Cardiac muscle cell (in vitro differentiated cells and primary cell): ENCODE data around the gene IGFBP4. TPM values are rescaled to one million over a fixed set of nuclear protein-coding genes. Genes with fewer than 3 reads are reported as not detected.
A peak's percentile ranks its signal among the peaks of the same experiment; 100 is the strongest.

Experiments used
- DNase-seq, 2 donors: peaks; one replicate each; pipeline versions ENCODE4 v3.0.0 to v3.0.0-alpha.2; 2010 to 2017; ENCODE audit warnings: low read depth in 1 of 2, low spot score in 1 of 2
- H3K27ac ChIP-seq: fragments of 200-600 bp; sonication (generic); 2 replicates; pipeline ENCODE4 v1.5.1; 2016
- H3K27me3 ChIP-seq: fragments of 200-600 bp; sonication (generic); 2 replicates; pipeline ENCODE4 v1.6.0; 2016; ENCODE audit warnings: control low read depth
- H3K36me3 ChIP-seq: fragments of 200-600 bp; sonication (generic); 2 replicates; pipeline ENCODE4 v1.5.1; 2016; ENCODE audit warnings: control low read depth
- H3K4me1 ChIP-seq: fragments of 200-600 bp; sonication (generic); 2 replicates; pipeline ENCODE4 v1.8.1; 2017; ENCODE audit warnings: low read depth, mild to moderate bottlenecking, mixed run types
- H3K4me3 ChIP-seq: fragments of 200-600 bp; sonication (generic); 2 replicates; pipeline ENCODE4 v1.5.1; 2016; ENCODE audit warnings: mild to moderate bottlenecking
- H3K9me3 ChIP-seq: fragments of 200-600 bp; sonication (generic); 2 replicates; pipeline ENCODE4 v1.5.1; 2017; ENCODE audit warnings: low read depth, mild to moderate bottlenecking, control low read depth
- CTCF ChIP-seq: IDR thresholded peaks from 2 replicates; pipeline ENCODE4 v1.5.1; 2012; ENCODE audit warnings: low read depth, mild to moderate bottlenecking, low read length
- polyA plus RNA-seq: library from polyadenylated mRNA; unstranded; fragments of >200 nt; fragmentation: Nextera tagmentation; extraction: Ambion mirVana; gene quantifications from 2 replicates; pipeline ENCODE4 v1.2.1, GENCODE V29; 2016
- total RNA-seq: library from RNA; depleted of rRNA; stranded (reverse); fragments of >200 nt; gene quantifications from 2 replicates; pipeline ENCODE4 v1.2.3, GENCODE V29; 2016

IGFBP4 gene
- total and polyA plus RNA-seq, 2 experiments from 2014 or later: 87.4 to 109 TPM

- no peak overlapping the region for H3K27ac ChIP-seq
Observed at GRCh38 chr17:40472733-40473452, 29.6 kb downstream of the IGFBP4 start.

GRCh38 chr17:40473573-40474365, 30.5 kb downstream of the IGFBP4 start:
- H3K27me3 ChIP-seq: no peaks in the 10 kb centered on the region
- H3K27ac ChIP-seq: no peak overlapping the region
- no peaks in the 10 kb centered on the region for H3K36me3 ChIP-seq
- TF ChIP-seq CTCF: no peak
- DNase-seq: no peak
- no peaks in the 10 kb centered on the region for H3K9me3 ChIP-seq
- H3K4me1 ChIP-seq: peaks cover 19% of the 10 kb centered on the region
- no peak overlapping the region for H3K4me3 ChIP-seq

More at GRCh38 chr17:40472733-40473452, 29.6 kb downstream of the IGFBP4 start:
- H3K9me3 ChIP-seq: no peaks in the 10 kb centered on the region
- peaks cover 19% of the 10 kb centered on the region for H3K4me1 ChIP-seq
- H3K36me3 ChIP-seq: no peaks in the 10 kb centered on the region
- no peak for TF ChIP-seq CTCF
- H3K27me3 ChIP-seq: no peaks in the 10 kb centered on the region
- no peak for DNase-seq
- no peak overlapping the region for H3K4me3 ChIP-seq

GRCh38 chr17:40474419-40475002, 31.3 kb downstream of the IGFBP4 start:
- Histone ChIP-seq H3K4me1 (peaks cover 19% of the 10 kb centered on the region), H3K9me3 (no peaks in the 10 kb centered on the region), H3K27ac (peak overlapping the region; percentile 8), H3K4me3 (no peak overlapping the region), H3K36me3 (no peaks in the 10 kb centered on the region), H3K27me3 (no peaks in the 10 kb centered on the region)
- TF ChIP-seq CTCF: no peak
- DNase-seq: peak in 1 of 2 donors; percentile 45

GRCh38 chr17:40475234-40475908, 32.1 kb downstream of the IGFBP4 start:
- peak overlapping the region; percentile 84 for H3K27ac ChIP-seq
- H3K4me3 ChIP-seq: no peak overlapping the region
- no peaks in the 10 kb centered on the region for H3K36me3 ChIP-seq
- no peak for TF ChIP-seq CTCF
- H3K9me3 ChIP-seq: no peaks in the 10 kb centered on the region
- H3K27me3 ChIP-seq: no peaks in the 10 kb centered on the region
- peaks cover 19% of the 10 kb centered on the region for H3K4me1 ChIP-seq
- no peak for DNase-seq

- Histone ChIP-seq H3K36me3 (no peaks in the 10 kb centered on the region), H3K9me3 (no peaks in the 10 kb centered on the region), H3K4me1 (peaks cover 15% of the 10 kb centered on the region), H3K27me3 (no peaks in the 10 kb centered on the region), H3K27ac (no peak overlapping the region), H3K4me3 (no peak overlapping the region)
- no peak for DNase-seq
- TF ChIP-seq CTCF: no peak
Observed at GRCh38 chr17:40477796-40478195, 34.5 kb downstream of the IGFBP4 start.
